Stimulated activated CD4-positive, alpha-beta T cell treated with anti-CD3 and anti-CD28 coated beads, Interleukin-2, amount 100 ng/mL, for 48 hours (primary cell): ENCODE data around the gene PHTF2.
"Not testable (repeated sequence)": the region's sequence is repeated elsewhere in the genome, so short reads cannot be mapped to it uniquely, and the experiment has no call there.

Experiments used
- DNase-seq, 2 donors: peaks; one replicate each; pipeline ENCODE4 v3.0.0-alpha.2; 2020

Gene PHTF2

GRCh38 chr7:77798394-77799077 lies at the start of gene PHTF2, which contains the start of gene TMEM60:
TSS of gene PHTF2 (plus strand) at chr7:77798773.
TSS of gene TMEM60 (minus strand) at chr7:77798434. CDS start at chr7:77794373, 4,061 bp downstream.
- DNase-seq: peak; percentile 81 to 92

- DNase-seq: no peak
Observed at GRCh38 chr7:77752016-77752415, 46.6 kb upstream of the PHTF2 start.

GRCh38 chr7:77753173-77753572 lies 45.4 kb upstream of the PHTF2 start:
- DNase-seq: no peak

- DNase-seq: peak in 1 of 2 donors; percentile 3
Observed at GRCh38 chr7:77757589-77757988, 41.0 kb upstream of the PHTF2 start.

- peak; percentile 73 to 74 for DNase-seq
Observed at GRCh38 chr7:77759294-77759889, 39.2 kb upstream of the PHTF2 start.

GRCh38 chr7:77760809-77761453 lies 37.6 kb upstream of the PHTF2 start:
- no peak for DNase-seq

- no peak for DNase-seq
Observed at GRCh38 chr7:77765481-77765880, 33.1 kb upstream of the PHTF2 start.

GRCh38 chr7:77765906-77766800 lies 32.4 kb upstream of the PHTF2 start:
- DNase-seq: no peak

GRCh38 chr7:77766801-77767605 lies 31.6 kb upstream of the PHTF2 start:
- DNase-seq: no peak

- no peak for DNase-seq
Observed at GRCh38 chr7:77770316-77770715, 28.3 kb upstream of the PHTF2 start.

GRCh38 chr7:77771901-77772300 lies 26.7 kb upstream of the PHTF2 start:
- no peak for DNase-seq

GRCh38 chr7:77778535-77778934 lies 20.0 kb upstream of the PHTF2 start:
- DNase-seq: no peak

GRCh38 chr7:77782383-77782782 lies 16.2 kb upstream of the PHTF2 start:
- DNase-seq: no peak

- DNase-seq: no peak
Observed at GRCh38 chr7:77783111-77783510, 15.5 kb upstream of the PHTF2 start.

GRCh38 chr7:77783545-77783944 lies 15.0 kb upstream of the PHTF2 start:
- DNase-seq: no peak

- DNase-seq: not testable (repeated sequence)
Observed at GRCh38 chr7:77784426-77784825, 14.1 kb upstream of the PHTF2 start.

GRCh38 chr7:77786018-77786417 lies 12.6 kb upstream of the PHTF2 start:
- no peak for DNase-seq

- no peak for DNase-seq
Observed at GRCh38 chr7:77786741-77787140, 11.8 kb upstream of the PHTF2 start.

- no peak for DNase-seq
Observed at GRCh38 chr7:77788327-77788902, 10.2 kb upstream of the PHTF2 start.

GRCh38 chr7:77791336-77791735 lies 7.2 kb upstream of the PHTF2 start:
- no peak for DNase-seq

GRCh38 chr7:77791956-77792355 lies 6.6 kb upstream of the PHTF2 start:
- no peak for DNase-seq

- no peak for DNase-seq
Observed at GRCh38 chr7:77794000-77794399, 4.6 kb upstream of the PHTF2 start.
